Fibroblast of skin of back (primary cell): ENCODE data around the gene GNA12.
"Not testable (repeated sequence)": the region's sequence is repeated elsewhere in the genome, so short reads cannot be mapped to it uniquely, and the experiment has no call there.

Source experiments
- DNase-seq: peaks from one replicate; pipeline ENCODE4 v3.0.0-alpha.2; 2013

Gene GNA12

DNA sequence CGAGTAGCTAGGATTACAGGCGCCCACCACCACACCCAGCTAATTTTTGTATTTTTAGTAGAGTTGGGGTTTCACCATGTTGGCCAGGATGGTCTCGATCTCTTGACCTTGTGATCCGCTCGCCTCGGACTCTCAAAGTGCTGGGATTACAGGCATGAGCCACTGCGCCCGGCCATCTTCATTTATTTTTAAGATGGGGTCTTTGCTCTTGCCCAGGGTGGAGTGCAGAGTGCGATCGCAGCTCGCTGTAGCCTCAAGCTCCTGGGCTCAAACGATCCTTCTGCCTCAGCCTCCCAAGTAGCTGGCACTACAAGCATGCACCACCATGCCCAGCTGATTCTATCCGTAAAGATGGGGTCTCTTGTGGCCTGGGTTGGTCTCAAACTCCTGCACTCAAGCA is 116.9 kb downstream of the GNA12 start:
- DNase-seq = not testable (repeated sequence)

DNA sequence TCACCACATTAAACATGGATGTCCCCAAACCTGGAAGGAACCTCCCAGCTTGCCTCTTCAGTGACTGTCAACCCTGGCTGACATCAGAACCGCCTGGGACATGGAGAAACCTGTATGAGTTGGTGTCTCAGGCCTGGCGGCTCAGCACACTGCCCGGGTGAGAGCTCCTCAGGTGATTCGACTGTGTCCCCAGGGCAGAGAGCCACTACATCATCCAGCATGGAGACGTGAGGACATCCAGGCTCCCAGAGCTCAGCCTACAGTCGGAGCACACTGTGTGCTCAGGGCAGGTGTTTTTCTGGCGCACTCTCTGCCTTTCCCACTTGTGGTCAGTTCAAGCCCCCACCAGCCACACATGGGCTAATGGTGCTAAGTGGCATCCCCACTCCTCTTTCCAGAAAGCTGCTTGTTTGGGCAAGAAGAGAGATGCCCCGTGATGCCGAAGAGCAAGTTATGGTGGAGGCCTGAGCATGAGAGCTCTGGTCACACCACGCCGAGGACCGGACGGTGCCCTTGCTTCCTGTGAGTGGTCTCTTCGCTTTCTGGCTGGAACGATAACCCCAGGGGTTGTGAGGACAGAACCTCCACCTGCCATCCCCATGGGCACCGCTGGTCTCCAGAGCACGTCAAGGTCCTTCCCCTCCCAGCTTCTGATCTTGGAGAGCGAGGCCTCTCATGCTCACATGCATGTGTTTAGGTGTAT is 117.6 kb downstream of the GNA12 start:
- no peak for DNase-seq

DNA sequence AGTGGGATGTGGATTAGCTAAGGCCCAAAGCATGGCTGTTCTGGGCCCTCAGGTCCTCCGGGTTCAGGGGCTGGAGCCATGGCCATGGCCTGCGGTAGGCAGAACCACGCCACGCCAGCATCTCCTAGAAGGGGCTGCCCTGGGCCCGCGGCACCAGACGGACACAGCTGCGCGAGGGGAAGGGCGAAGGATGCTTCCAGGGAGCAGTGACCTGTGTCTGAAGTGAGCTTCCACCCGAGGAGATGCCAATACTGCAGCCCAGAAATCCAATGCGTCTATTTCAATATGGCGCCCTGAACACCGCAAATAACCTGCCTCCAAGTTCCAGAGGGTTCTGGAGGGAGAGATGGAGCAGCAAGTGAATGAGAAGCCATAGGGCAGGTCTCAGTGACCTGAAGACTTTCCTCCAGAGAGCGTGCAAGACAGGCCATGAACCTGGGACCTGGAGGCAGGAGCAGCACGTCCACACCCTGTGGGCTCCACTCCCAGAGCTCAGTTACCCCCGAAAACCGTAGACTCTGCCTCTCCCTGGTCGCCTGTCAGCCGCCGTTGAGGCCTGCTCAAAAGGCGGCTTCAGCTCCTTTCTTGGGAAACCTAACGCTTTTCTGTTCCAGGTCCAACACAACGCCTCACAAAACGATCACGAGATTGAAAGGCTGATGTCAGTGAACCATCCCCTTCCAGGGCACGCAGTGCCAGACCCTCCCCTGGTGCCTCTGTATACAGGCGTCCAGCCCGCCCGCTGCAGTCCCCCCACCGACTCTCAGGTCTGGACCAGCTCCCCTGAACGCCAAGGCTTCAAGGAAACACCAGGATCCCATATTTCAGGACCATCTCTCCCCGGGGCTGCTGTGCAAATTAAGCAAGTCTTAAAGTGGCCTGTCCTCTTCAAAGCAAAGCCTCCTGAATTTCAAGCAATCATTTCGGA is 118.7 kb downstream of the GNA12 start:
- no peak for DNase-seq

DNA sequence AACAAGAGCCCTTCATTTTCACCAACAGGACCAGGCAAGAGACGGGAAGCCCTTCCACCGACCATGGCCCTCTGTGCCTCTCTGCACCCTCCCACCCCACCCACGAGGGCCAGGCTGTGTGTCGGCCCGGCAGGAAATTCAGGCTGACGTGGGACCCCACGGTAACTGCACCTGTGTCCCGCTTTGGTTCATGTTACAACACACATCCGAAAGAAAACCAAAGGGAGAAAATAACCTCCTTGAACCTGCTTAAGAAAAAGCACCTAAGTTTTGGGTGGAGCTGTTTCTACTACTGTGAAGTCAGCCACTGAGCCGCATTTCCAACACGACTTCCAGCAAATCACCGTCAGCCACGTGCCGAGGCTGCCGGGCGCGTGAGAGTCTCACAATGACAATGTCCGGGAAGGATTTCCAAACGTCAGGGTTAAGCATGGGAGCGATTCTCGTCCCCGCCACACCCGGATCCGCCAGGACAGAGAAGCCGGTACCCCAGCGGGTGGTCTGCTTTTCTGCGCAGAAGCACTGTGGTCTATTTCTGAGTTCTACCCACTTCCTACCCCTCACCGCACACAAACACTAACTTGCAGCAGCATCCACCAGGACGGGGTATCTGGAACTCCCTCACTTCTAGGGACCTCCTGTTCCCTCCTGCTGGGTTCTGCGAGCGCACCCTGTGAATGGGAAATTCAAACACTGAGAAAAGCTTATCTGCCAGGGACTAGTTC is 119.5 kb downstream of the GNA12 start:
- no peak for DNase-seq

DNA sequence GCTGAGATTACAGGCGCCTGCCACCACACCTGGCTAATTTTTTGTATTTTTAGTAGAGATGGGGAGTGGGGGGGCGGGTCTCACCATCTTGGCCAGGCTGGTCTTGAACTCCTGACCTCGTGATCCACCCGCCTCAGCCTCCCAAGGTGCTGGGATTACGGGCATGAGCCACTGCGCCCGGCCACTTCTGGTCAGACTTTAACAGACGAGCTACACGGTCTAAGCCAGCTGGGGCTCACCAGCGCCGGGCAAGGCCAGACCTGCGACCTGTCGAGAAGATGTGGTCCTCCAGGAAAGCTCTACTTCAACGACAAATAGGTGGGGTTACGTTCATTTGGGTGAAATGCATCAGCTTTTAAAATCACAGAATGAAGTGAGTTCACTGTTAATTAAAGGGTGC is 120.1 kb downstream of the GNA12 start:
- not testable (repeated sequence) for DNase-seq

DNA sequence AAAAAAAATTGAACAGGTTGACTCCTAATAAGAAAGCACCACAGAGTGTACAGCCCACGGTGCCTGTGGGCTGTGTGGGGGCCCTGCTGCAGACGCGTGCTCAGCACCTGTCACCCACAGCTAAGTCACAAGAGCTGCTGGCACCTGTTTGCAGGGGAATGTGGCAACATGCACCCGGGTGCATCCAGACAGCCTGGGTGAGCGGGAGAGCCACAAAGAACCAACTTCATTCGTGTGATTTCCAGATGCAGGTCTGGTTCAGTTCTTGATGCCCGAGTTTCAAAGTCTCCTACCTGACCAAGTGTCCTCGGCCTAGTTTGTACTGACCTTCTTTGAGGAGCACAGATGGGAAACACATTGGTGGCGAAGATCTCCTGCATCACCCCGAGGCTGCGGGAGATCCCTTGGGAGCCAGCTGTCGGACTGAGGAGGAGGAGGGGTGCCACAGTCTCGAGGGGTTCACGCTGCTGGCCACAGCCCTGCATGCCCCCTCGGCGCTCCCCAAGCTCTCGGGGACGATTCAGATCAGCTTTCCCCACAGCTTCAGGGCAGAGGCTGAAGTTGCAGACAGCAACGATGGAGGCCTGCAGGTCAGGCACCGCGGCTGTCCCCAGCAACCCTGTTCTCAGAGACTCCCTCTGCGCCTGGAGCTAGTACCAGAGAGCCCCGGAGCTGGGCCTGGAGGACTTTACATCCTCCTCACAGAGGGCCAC is 120.8 kb downstream of the GNA12 start:
- DNase-seq = no peak

DNA sequence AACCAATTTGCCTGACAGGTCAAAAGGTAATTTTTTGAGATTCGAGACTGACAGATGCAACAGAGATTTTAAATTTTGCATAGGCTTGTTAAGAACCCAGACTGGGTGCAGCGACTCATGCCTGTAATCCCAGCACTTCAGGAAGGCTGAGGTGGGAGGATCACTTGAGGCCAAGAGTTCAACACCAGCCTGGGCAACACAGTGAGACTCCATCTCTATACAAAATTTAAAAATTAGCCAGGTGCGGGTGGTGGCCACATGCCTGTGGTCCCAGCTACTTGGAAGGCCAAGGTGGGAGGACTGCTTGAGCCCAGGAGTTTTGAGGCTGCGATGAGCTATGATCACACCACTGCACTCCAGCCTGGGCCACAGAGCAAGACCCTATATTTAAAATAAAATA is 121.5 kb downstream of the GNA12 start:
- DNase-seq = no peak

DNA sequence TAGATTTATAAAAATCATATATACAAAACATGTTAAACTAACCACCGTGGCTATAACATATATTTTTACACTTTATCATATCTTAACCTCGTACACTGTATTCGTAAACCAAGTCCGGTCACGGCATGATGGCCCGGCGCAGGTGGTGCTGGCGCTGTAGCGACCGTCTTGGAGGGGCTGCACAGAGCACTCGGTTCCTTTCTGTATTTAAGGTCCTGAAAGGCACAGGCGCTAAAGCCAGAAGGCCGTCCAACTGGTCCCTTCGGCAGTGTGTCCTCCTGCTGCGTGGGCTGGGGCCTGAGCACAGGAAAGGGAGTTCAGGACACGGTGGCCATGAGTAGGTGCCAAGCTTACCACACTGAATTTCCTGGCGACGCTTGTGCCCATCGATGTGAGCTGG is 122.3 kb downstream of the GNA12 start:
- no peak for DNase-seq

DNA sequence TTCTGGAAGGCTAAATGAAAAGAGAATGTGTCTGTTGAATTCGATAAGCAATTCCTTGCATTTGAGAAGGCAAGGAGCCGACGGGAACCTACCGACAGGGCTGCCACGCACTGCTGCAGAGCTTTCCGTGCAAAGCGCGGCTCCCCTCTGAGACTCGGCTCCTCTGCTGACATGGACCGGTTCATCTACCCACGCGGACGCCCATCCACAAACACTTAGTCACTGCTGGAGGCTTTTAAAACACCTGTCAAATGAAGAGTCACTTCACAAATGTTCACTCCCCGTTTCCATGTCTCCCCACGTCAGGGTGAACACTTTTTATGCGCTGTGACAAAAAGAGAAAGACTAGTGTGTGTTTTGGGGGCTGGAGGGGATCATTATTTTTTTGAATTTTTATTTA is 124.1 kb downstream of the GNA12 start:
- no peak for DNase-seq

DNA sequence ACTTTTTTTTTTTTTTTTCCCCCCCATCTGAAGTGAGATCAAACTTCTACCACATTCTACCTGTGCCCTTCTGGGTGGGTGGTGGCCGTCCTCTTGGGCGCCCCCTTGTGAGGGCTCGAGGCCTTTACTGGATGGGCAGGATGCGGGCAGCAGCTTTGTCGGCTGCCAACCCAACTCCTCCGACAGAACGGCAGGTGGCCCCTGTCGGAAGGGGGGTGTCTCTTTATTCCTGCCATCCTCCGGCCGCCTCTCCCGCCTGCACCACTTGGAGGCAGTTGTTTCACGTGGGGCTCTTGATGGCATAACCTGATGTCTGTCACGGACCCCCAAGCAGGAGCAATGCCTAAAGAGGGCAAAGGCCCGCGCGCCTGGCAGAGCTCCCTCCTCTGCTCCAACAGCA is 125.1 kb downstream of the GNA12 start:
- no peak for DNase-seq

DNA sequence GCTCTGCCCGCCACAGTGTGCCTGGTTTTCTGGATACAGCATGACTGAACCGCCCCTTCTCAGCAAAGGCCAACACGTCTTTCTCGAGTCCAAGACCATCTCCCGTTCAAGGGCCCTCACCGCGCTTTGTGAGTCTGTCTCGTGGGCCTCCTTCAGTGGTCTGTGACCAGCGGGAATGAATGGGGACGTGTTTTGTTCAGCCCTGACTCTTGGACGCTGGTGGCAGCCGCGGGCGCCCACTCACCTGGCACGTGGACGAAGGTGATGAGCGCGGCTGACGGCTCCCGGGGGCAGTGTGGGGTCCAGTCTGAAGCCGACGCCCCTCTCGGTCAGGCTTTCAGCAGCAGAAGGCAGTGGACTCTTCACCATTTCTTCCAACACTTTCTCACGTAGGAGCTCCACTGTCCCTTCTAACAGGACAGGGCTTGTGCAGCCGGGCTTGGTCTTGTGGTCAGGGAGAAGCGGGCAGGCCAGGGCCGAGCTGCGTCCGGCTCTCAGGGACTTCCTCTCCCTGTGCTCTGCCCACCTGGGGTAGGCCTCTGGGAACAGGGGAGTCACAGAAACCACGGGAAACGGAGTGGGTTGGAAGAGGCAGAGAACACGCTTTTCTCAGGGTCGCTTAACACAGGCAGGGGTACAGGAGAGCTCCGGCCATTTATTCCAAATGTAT is 125.7 kb downstream of the GNA12 start:
- no peak for DNase-seq

DNA sequence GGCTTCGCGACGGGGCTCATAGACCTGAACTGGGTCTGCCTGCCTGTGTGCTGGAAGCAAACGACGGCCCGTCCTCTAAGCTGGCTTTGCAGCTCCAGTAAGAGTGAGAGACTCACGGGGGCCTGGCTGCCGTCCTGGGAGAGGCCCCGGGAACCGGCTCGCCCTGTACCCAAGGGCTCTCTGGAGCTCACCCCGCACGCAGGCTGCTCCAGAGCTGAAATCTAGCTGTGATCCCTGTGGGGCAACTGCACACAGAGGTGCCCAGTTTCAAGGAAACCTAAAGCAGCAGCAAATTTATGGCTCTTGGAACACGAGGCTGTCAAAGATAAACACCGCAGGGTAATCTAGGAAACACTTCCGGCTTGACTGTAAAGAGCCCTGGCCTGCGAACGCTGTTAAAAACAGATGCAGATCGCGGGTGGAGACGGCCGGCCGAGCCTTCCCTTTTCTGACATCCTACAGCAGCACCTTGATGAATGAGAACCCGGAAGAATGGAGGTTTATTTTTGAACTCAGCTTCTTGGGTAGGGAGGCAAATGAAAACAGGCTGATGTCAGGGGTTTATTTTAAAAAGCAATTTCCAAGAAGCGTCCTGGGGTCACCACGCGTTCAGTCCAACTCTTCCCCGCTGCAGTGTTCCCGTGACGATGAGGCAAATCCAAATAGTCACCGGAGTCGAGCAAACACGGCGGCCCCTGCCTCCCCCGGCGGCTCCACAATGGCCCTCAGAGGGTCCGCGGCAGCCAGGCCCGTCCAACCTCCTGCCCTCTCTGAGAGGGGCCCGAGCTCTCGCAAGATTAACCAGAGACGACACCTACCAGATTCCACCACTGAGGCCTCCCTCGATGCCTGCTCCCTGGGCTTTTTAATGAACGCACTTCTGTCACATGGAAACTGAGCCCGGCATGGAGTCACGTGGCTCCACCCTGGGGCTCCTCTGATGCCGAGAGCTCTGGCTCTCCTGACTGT is 126.5 kb downstream of the GNA12 start:
- no peak for DNase-seq

DNA sequence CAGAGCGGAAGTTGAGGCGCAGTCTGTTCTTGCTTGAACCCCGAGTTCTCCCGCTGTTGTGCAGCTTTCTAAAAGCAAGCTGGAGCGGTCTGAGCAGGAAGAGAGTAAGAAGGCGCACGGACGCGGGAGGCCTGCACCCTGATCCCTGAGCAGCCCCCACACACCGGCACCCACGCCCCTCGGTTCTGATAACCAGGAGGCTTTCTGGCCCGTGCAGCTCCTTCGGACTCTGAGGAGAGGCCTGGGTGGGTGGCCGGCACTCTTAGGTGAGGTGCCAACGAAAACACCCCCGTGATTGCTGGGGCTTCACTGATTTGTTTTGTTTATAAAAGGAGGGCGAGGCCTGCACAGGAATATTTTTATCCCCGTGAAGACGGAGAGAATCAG is 127.2 kb downstream of the GNA12 start:
- no peak for DNase-seq

DNA sequence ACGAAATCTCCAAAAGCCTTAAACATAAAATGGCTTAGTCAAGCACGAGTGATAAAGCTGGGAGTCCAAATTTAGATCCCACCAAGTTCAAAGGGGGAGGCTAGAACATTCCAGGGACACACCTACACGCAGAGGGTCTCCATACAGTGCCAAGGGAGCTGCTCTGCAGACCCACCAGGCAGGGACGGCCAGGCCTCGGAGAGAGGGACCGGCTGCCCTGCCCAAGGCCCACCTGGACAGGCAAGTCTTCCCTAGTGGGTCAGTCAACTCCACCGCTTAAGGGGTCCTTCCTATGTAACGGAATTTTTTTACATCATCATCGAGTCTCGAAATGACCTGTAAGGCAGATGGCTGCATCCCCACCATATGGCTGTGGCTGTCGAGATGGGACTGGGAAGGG is 127.6 kb downstream of the GNA12 start:
- no peak for DNase-seq

DNA sequence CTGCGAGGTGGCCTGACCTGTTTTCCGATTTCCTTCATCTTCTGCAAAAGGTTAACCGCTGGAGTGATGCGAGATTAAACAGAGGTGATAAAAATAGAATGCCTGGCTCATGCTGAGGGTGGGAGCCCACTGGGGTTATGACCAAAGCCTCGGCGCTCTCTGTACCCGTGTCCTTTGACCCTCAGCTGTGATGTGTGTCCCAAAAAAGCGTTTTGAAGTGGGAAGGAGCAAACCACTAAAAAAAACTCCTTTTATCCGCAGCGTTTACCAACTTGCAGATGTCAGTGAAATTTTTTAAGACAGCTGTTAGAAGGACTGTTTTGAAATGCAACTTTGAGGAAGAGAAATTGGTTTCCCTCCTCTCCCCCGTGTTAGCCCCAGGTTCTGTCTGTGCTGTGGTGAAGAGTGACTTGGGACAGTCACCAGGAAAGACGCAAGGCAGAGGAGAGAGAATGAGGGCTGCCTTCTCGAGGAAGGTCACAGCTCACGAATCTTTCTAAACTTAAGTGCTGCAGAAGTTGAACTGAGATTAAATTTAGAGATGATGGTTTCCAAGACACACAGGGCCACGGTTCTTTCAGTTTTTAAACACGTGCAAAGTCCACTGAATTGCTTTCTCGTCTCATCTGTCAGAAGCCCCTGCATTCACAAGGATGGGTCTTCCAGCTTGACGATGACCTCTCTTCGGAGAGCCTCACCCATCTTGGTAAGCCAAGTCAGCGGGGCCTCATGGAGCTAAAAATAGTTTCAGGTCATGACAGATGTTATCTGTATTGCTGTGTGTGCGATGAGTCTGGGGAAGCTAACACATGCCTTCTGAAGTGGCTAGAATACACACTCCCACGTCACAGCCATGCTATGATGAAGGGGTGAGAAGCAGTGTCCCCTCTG is 128.5 kb downstream of the GNA12 start:
- peak; percentile 12 for DNase-seq

DNA sequence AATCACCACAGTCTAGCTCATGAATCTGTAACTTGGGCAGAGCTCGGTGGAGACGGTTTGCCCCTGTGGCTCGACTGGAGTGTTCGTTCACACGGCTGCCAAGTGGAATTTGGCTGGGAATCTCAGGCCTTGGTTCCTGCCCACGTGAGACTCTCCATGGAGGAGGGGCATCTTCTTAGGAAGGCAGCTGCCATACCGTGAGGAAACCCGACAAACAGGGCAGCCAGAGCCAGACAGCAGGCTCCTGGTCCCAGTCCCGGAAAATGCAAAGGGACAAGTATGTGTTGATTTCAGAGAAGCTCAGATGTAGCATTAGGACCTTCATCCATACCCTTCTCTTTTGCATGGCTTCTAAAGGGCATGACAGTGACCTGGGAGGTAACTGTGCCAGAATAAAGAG is 129.5 kb downstream of the GNA12 start:
- DNase-seq = no peak

DNA sequence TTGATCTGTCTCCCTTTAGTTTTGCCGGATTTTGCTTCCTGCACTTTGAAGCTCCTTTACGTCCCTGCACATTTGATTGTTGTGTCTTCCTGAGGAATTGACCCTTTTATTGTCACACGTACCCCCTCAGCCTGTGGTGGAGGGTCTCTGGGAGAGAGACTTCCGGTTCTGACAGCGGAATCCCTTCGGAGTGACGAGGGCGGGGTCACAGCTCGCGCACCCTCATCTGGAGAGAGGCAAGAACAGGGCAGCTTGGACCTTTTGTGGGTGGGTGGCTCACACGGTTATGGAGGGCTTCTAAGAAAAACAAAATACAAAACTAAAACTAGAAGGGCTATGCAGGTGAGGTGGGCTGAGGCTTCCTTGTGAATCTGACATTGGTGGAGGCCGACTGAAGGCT is 130.1 kb downstream of the GNA12 start:
- DNase-seq = no peak

DNA sequence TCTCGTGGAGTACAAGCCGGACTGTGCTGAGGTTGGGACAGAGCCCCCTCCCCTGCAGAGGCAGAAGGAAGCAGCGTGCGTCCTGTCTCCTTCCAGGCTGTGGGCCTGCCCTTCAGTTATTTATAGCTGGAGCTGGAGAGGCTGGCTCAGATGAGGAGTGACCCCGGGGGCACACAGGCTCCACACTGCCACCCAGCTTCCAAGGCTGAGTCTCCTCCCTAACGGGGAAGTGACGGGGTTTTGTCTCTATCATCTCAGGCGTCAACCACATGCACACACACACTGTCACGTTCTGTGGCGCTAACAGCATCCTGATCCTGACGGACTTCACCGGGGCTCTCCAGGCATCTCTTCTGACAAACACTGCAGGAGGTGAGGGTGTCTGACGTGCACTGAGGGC is 130.7 kb downstream of the GNA12 start:
- no peak for DNase-seq

DNA sequence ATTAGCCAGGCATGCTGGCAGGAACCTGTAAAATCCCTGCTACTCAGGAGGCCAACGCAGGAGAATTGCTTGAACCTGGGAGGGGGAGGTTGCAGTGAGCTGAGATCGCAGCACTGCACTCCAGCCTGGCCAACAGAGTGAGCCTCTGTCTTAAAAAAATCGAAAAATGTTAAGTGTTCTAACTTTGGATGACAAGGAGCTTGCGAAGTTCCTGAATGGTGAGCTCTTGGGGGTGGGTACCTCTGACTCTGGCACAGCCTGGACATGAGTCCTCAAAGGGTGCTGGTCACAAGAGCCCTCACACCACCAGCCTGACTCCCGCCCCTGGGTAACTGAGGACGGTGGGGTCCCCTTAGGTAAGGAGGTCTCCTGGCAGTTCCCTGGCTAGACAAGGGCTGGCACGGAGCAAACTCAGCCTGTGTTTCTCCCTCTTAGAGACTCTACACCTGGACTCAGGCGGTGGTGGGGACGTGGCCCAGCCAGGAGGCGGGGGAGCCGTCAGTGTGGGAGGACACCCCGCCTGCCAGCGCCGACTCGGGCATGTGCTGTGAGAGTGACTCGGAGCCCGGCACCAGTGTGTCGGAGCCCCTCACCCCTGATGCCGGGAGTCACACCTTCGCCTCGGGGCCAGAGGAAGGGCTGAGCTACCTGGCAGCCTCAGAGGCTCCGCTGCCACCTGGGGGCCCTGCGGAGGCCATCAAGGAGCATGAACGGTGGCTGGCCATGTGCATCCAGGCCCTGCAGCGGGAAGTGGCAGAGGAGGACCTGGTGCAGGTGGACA is 132.0 kb downstream of the GNA12 start:
- no peak for DNase-seq
